ENCODE data around the gene PLA2G2C.

PLA2G2C gene

DNA sequence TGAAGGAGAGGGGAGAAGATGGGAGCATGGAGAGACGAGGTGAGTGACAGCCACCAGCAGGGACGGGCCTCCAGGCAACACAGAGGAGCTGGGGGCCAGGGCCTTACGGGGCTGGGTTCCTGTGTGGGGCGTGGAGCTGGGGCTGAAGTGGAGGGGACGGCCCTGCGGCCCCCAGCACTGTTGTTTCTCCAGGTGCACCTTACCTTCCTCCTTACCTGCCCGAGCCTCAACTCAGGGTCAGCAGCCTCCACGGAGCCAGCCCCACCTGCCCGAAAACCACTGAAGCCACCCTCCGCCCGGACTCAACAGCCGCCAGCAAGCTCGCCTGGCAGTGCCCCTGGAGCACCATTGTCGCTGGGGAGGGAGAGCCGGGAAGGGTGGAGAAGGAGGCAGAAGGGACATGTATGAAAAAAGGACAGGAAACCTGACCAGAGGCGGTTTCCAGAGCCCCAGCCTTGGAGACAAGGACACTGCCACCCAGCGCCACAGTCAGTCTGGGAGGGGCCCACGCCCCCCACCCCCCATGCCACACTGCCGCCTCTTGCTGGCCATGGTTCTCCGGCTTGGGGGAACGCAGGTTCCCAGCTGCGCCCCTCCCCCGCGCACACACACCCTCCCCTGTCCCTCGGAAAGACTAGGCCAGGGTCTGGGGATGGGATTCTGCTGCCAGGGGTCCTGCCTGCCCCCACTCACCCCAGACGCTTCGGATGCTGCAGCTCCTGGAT, 36.6 kb downstream of the PLA2G2C start:
- Mint-ChIP-seq H3K27ac (no peak overlapping the region), H3K9me3 (no peaks in the 10 kb centered on the region), H3K36me3 (no peaks in the 10 kb centered on the region), H3K27me3 (peaks cover 6 to 21% of the 10 kb centered on the region in 2 donors), H3K4me3 (no peak overlapping the region), H3K4me1 (peaks cover 14 to 21% of the 10 kb centered on the region in 2 donors)
- ATAC-seq (replicated peaks), result no peak
- DNase-seq, result no peak

DNA sequence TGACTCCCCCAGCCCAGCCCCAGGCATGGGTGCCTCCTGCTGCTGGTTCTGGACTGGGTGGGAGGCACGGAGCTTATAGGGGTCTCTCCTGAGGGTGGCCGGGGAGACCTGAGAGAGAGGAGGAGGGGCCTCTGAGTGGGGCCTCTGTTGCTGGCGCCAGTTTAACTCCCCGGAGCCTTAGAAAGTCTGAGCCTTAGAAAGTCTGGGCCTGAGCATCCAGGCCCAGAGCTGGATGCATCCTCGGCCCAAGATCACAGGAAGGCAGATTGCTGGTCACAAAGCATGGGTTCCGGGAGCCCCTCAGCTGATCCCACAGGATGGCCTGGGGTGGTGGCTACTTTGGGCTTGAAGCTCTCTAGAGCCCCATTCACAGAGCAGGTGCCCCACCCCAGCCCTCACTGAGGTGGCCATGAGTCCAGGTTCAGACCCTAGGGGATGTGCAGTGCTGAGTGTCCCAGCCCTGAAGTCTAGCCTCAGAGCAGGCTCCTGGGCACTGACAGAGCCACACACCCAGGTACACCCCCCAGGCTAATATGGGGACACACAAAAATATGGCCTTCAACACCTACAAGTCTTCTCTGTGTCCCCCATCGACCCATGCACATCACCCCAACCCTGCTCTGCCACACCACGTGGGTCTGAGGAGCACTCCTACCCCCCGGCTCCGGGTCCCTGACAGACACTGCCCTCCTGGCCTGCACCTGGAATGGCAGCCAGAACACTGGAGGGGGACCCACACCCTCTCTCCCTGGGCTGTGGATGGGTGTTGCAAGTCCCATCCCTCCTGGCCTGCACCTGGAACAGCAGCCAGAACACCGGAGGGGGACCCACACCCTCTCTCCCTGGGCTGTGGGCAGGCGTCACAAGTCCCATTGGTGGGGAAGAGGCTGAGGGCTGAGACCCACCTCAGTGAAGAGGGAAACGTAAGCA, 37.5 kb downstream of the PLA2G2C start:
- Mint-ChIP-seq H3K36me3 (no peaks in the 10 kb centered on the region), H3K27me3 (peaks cover 11 to 21% of the 10 kb centered on the region in 2 donors), H3K27ac (no peak overlapping the region), H3K4me1 (peaks cover 11 to 12% of the 10 kb centered on the region in 2 donors), H3K4me3 (no peak overlapping the region), H3K9me3 (no peaks in the 10 kb centered on the region)
- ATAC-seq (replicated peaks), result no peak
- DNase-seq, result no peak

DNA sequence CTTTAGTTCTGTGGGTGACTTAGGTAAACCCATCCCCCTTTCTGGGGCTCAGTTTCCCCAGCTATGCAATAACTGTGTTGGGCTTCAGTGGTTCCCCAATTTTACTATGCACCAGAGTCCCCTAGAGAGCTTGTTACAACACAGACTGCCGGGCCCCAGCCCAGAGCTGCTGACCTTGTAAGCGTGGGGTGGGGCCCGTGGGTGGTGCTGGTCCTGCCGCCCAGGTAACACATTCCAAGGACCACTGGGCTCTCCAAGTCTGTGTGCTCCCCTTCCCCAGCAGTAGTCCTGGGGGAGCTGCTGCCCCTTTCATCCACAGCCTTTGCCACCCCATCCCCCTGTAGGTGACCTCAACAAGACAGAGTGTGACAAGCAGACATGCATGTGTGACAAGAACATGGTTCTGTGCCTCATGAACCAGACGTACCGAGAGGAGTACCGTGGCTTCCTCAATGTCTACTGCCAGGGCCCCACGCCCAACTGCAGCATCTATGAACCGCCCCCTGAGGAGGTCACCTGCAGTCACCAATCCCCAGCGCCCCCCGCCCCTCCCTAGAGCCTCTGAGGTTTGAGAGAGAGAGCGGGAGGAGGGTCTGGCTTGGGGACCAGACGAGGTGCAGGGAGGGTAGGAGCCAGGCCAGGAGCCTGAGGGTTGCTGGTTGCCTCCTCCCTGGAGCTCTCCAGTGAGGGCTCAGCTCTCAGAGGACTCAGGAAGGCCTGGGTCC, 38.3 kb downstream of the PLA2G2C start:
- DNase-seq, result no peak

DNA sequence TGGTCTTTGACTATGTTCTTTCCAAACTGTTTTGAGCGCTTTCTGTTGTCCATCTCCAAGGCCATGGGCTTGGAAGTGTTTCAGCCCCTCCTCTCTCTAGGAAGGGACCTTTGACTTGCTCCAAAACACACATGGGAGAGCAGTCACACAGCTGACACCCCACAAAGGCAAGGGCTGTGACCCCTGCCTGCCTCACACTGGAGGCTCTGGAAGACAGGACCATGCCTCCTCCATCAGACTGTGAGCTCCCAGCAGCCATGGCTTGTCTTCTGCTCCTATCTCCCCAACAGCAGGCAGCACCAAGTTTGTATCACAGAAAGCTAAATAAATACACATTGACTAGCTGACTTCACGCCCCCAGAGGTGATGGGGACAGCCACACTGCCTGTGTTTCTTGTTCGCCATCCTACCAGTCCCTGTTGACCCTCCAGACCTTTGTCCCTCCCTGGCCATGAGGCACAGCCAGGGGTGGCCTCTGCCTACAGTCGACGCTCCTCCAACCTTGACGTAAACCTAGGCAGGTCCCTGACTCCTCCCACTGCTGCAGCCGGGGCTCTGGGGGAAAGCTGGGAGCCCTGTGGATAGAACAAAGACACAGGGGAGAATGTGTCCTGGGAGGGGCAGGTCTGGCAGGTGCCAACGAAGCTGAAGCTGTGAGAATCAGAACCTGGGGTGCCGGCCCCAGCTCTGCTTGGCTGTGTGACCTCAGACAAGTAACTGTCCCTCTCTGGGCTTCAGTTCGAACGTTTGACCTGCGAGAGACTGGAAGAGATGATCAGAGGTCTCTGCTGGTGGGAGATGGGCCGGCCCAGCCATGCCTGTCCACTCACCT, 42.4 kb downstream of the PLA2G2C start:
- H3K4me1 Mint-ChIP-seq, result peaks cover 0 to 6% of the 10 kb centered on the region in 2 donors
- ATAC-seq (replicated peaks), result no peak
- no peaks in the 10 kb centered on the region for H3K9me3 Mint-ChIP-seq
- peaks cover 14 to 27% of the 10 kb centered on the region in 2 donors for H3K27me3 Mint-ChIP-seq
- H3K27ac Mint-ChIP-seq, result no peak overlapping the region
- no peaks in the 10 kb centered on the region for H3K36me3 Mint-ChIP-seq
- no peak for DNase-seq
- no peak overlapping the region for H3K4me3 Mint-ChIP-seq

More for the DNA sequence above, 38.3 kb downstream of the PLA2G2C start:
- no peak overlapping the region for H3K4me3 Mint-ChIP-seq
- H3K4me1 Mint-ChIP-seq, result peaks cover 10 to 12% of the 10 kb centered on the region in 2 donors
- H3K27me3 Mint-ChIP-seq, result peaks cover 11 to 21% of the 10 kb centered on the region in 2 donors
- H3K27ac Mint-ChIP-seq, result no peak overlapping the region
- no peaks in the 10 kb centered on the region for H3K36me3 Mint-ChIP-seq
- no peaks in the 10 kb centered on the region for H3K9me3 Mint-ChIP-seq
- no peak for ATAC-seq (replicated peaks)

DNA sequence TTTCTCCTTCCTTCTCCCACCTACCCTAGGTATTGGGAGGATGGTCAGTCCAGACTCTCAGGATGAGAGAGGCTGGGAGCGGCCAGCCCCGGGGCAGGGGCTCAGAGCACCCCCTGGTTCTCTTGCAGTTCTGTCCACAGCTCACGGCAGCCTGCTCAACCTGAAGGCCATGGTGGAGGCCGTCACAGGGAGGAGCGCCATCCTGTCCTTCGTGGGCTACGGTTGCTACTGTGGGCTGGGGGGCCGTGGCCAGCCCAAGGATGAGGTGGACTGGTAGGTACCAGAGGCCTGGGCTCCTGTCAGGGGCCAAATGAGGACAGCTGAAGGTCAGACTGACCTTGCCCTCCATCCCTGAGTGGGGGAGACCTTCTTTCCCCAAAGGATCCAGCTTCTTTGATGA, 43.0 kb downstream of the PLA2G2C start:
- Mint-ChIP-seq H3K27ac (no peak overlapping the region), H3K27me3 (peaks cover 14 to 31% of the 10 kb centered on the region in 2 donors), H3K36me3 (no peaks in the 10 kb centered on the region), H3K4me3 (no peak overlapping the region), H3K4me1 (peaks cover 0 to 6% of the 10 kb centered on the region in 2 donors), H3K9me3 (no peaks in the 10 kb centered on the region)
- no peak for DNase-seq
- ATAC-seq (replicated peaks), result no peak

DNA sequence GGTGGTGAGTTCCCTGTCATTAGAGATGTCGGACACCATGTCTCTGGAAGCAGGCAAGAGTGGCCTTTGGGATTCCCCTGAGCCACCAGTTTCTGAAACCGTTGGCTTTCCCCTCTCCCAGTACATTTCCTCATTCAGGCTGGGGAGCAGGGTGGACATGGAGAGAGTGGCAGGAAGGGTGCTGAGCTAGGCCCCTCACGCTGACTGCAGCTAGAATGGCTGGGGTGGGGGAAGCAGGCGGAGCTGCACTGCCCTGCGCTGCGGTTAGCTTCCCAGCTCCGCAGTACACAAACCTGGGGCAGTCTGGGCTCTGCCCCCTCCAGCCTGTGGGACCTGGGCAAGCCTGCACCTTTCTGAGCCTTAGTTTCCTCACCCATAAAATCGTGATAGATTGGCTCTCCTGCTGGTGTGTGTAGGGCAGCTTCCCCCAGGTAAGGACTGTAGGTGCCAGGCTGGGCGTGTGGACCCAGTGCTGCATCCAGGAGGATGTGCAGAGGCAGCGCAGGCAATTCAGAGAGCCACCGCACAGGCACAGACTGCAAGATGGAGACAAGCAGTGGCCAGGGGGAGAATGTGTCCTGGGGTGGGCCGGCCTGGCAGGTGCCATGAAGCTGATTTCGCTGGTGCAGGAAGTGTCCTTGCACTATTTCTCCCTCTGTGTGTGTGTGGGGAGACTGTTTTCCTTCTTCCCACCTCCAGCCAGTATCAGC, 44.2 kb downstream of the PLA2G2C start:
- Mint-ChIP-seq H3K4me1 (peaks cover 0 to 6% of the 10 kb centered on the region in 2 donors), H3K36me3 (no peaks in the 10 kb centered on the region), H3K9me3 (no peaks in the 10 kb centered on the region), H3K27ac (no peak overlapping the region), H3K27me3 (peaks cover 17 to 30% of the 10 kb centered on the region in 2 donors), H3K4me3 (no peak overlapping the region)
- DNase-seq (no peak), ATAC-seq (replicated peaks) (no peak)

DNA sequence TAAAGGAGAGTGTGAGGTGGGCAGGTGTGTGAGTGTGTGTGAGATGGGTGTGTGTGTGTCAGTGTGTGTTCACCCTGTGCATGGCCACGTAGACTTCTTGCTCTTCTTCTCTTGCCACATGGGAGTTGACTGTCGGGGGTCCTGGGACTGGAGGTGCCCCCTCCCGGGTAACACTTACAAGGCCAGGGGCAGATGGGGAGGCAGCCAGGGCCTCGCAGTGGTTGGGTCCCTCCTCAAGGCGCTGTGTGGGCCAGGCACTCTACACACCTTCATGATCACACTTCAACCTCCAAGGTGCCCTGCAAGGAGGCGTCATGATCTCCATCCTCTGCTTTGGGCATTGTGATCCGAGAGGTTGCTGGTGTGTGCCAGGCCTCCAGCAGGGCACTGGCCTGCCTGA, 44.9 kb downstream of the PLA2G2C start:
- Mint-ChIP-seq H3K27ac (no peak overlapping the region), H3K4me3 (no peak overlapping the region), H3K9me3 (no peaks in the 10 kb centered on the region), H3K27me3 (peaks cover 17 to 30% of the 10 kb centered on the region in 2 donors), H3K4me1 (peaks cover 0 to 6% of the 10 kb centered on the region in 2 donors), H3K36me3 (no peaks in the 10 kb centered on the region)
- DNase-seq, result no peak
- ATAC-seq (replicated peaks), result no peak

DNA sequence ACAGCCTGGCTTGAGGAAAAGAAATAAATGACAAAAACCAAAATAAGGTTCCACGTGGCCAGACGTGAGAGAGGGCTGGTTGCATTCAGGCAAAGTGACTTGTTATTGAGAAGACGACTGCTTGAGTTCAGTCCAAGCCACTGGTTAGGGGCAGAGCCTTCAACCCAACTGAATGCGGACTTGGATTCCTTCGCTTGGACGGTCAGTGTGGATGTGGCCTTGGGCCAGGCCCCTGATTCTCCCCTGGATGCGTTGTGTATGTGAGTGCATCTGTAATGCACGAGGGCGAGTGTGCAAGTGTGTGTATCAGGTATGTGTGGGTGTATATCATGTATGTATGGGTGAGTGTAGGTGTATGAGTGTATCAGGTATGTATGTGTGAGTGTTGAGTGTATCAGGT, 45.3 kb downstream of the PLA2G2C start:
- Mint-ChIP-seq H3K9me3 (no peaks in the 10 kb centered on the region), H3K4me3 (no peak overlapping the region), H3K4me1 (peaks cover 0 to 6% of the 10 kb centered on the region in 2 donors), H3K27me3 (peaks cover 17 to 30% of the 10 kb centered on the region in 2 donors), H3K36me3 (no peaks in the 10 kb centered on the region), H3K27ac (no peak overlapping the region)
- ATAC-seq (replicated peaks) (no peak), DNase-seq (no peak)

DNA sequence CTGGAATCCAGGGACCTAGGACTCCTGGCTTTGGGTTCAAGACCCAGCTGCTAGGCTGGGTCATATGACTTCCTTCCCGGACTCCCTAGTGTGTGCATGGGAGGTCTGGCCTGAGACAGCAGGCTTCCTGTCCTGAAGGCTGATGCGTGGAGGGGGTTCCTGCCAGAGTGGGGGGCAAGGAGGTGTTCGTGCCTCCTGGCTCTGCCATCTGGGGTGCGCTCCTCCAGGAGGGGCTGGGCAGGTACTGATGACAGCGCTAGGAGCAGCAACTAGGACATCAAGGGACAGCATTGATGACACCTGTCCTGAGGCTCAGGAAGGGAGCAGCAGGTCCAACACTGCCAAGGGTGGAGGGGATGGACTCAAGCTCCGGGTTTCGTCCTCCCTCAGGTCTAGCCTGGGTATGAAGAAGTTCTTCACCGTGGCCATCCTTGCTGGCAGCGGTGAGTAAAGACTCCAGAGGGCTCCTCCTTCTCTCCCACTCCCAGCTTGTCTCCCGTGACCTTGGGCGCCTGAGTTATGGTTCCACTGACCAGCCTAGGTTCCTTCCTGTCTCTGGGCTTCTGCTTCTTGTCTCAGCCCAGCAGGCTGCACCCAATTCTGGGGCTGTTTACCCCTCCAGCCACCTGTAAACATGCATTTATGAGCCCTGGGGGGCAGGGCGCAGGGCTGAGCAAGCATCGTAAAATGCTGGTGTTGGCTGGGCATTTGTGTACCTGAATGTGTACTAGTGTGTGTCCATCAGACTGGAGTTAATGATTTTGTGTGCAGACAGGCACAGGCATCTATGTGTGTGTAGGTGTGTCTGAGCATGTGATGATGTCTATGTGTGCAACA, 46.3 kb downstream of the PLA2G2C start:
- Mint-ChIP-seq H3K27ac (no peak overlapping the region), H3K9me3 (no peaks in the 10 kb centered on the region), H3K36me3 (no peaks in the 10 kb centered on the region), H3K27me3 (peaks cover 17 to 30% of the 10 kb centered on the region in 2 donors), H3K4me3 (no peak overlapping the region), H3K4me1 (peaks cover 0 to 6% of the 10 kb centered on the region in 2 donors)
- DNase-seq (no peak), ATAC-seq (replicated peaks) (no peak)

DNA sequence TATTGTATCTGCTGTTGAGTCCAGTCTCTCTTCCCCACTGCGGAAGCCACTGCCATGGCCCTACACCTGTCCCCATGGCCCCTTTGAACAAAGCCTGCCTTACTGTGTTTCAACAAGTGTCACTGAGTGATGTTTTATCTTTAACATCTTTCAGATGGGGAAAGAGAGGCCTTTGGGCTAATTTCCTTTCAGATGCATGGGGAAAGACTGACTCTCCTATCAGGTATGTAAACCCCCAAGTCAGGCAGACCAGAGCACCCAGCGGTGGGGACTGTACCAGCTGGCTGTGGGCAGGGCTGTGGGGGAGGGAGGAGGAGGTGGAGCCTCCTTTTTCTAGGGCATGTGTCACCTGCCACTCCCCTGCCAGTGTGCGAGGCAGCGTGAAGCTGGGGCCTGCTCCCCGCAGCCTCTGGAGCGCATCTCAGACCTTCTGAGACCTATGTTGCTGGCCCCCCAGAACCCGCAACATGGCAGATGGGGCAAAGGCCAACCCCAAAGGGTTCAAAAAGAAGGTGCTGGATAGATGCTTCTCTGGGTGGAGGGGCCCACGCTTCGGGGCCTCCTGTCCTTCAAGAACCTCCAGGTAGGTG, 47.3 kb downstream of the PLA2G2C start, which contains the start of gene PLA2G2F:
Gene PLA2G2F, plus strand, starts transcription at position 363 of the 590 bp plus-strand sequence. Its CDS starts 105 bp downstream, at position 468.
- no peaks in the 10 kb centered on the region for H3K36me3 Mint-ChIP-seq
- no peak for DNase-seq
- no peaks in the 10 kb centered on the region for H3K9me3 Mint-ChIP-seq
- ATAC-seq (replicated peaks), result peak in 1 of 2 donors; percentile 38
- peaks cover 0 to 6% of the 10 kb centered on the region in 2 donors for H3K4me1 Mint-ChIP-seq
- peaks cover 15 to 33% of the 10 kb centered on the region in 2 donors for H3K27me3 Mint-ChIP-seq
- no peak within 1 kb of the TSS for H3K4me3 Mint-ChIP-seq
- no peak within 1 kb of the TSS for H3K27ac Mint-ChIP-seq

DNA sequence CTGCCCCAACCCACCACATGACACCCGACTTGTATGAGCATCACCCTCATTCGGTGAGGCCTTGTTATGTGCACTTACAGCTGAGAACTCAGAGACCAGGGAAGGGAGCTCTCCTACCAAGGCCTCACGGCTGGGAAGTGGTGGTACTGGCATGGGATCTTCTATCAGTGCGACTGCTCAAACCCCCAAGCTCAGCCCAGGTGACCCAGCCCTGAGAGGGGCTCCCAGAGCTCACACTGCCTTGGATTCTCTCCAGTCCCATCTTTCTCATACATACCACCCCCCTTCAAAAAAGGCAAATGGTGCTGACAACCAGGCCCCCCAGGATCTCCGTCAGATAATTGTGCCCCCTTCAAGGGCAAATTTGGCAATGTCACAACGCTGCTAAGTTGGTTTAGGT, 48.0 kb downstream of the PLA2G2C start:
- no peak overlapping the region for H3K4me3 Mint-ChIP-seq
- H3K27ac Mint-ChIP-seq, result no peak overlapping the region
- ATAC-seq (replicated peaks), result no peak

DNA sequence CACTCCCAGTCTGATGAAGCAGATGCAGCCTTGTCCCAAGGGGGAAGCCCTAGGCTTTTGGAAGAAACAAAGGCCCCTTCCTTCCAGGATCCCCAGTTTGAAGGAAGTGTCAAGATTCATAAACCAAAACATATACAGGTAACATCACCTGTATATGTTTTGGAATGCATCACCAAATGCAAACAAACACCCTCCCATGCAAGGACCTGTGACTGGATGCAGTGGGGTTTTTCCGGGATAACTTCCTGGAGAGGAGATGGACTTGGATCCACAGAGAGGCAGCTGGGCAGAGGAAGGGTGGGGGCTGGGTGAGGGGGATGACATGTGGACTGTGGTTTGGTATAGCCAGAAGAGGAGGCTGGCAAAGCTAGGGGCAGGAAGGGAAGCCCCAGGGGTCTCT, 48.7 kb downstream of the PLA2G2C start:
- Mint-ChIP-seq H3K27me3 (peaks cover 13 to 36% of the 10 kb centered on the region in 2 donors), H3K4me3 (no peak overlapping the region), H3K9me3 (no peaks in the 10 kb centered on the region), H3K27ac (no peak overlapping the region), H3K4me1 (peaks cover 0 to 6% of the 10 kb centered on the region in 2 donors), H3K36me3 (no peaks in the 10 kb centered on the region)
- DNase-seq (no peak), ATAC-seq (replicated peaks) (no peak)

More for the DNA sequence above, 48.0 kb downstream of the PLA2G2C start:
- H3K4me1 Mint-ChIP-seq, result peaks cover 0 to 6% of the 10 kb centered on the region in 2 donors
- no peak for DNase-seq
- no peaks in the 10 kb centered on the region for H3K36me3 Mint-ChIP-seq
- no peaks in the 10 kb centered on the region for H3K9me3 Mint-ChIP-seq
- H3K27me3 Mint-ChIP-seq, result peaks cover 13 to 37% of the 10 kb centered on the region in 2 donors
